Gastrocnemius medialis (tissue), 4 donors: ENCODE results near the gene HLA-DQA1. TPM values are rescaled to one million over a fixed set of nuclear protein-coding genes. Genes with fewer than 3 reads are reported as not detected.
"Not testable (repeated sequence)": the region's sequence is repeated elsewhere in the genome, so short reads cannot be mapped to it uniquely, and the experiment has no call there.

ENCODE experiments used
- ATAC-seq, 2 donors: fragments of 150-250 bp; one replicate each; pipeline ENCODE4 v1.9.1; 2016
- DNase-seq, 2 donors: peaks; one replicate each; pipeline ENCODE4 v3.0.0-alpha.2; 2019
- H3K27ac ChIP-seq, 4 donors: fragments of 200-600 bp; sonication (generic); 1 replicate in 1 of 4; 2 replicates in 3 of 4; pipeline ENCODE4 v1.5.1; 2016 to 2018; ENCODE audit warnings: mild to moderate bottlenecking in 2 of 4, moderate library complexity in 1 of 4
- H3K27me3 ChIP-seq, 3 donors: fragments of 200-600 bp; sonication (generic) in 2 of 3; 1 replicate in 1 of 3; 2 replicates in 2 of 3; pipeline versions ENCODE4 v1.5.1 to v1.6.0; 2016 to 2019; ENCODE audit warnings: mild to moderate bottlenecking in 1 of 3, moderate library complexity in 1 of 3
- H3K36me3 ChIP-seq, 2 donors: fragments of 200-600 bp; sonication (generic) in 1 of 2; one replicate each; pipeline ENCODE4 v1.5.1; 2017 to 2018
- H3K4me1 ChIP-seq, 2 donors: fragments of 200-600 bp; sonication (generic) in 1 of 2; one replicate each; pipeline ENCODE4 v1.5.1; 2016 to 2017; ENCODE audit warnings: mild to moderate bottlenecking in 2 of 2
- H3K4me3 ChIP-seq, 4 donors: fragments of 200-600 bp; sonication (generic) in 3 of 4; 1 replicate in 1 of 4; 2 replicates in 3 of 4; pipeline ENCODE4 v1.5.1; 2016 to 2019; ENCODE audit warnings: mild to moderate bottlenecking in 2 of 4
- H3K9me3 ChIP-seq, 3 donors: fragments of 200-600 bp; sonication (generic) in 2 of 3; 1 replicate in 1 of 3; 2 replicates in 2 of 3; pipeline ENCODE4 v1.5.1; 2016 to 2019
- CTCF ChIP-seq, 5 experiments: fragments of 450-650 bp in 3 of 5; fragments of 200-600 bp in 2 of 5; sonication (generic) in 2 of 5; IDR thresholded peaks in 4 of 5; conservative IDR thresholded peaks in 1 of 5; 1 replicate in 4 of 5; 2 replicates in 1 of 5; pipeline ENCODE4 v1.5.1; 2016 to 2019; ENCODE audit warnings: antibody characterized with exemption in 5 of 5, mild to moderate bottlenecking in 3 of 5, moderate library complexity in 3 of 5
- POLR2A ChIP-seq, 2 donors: fragments of 450-650 bp; IDR thresholded peaks; one replicate each; pipeline ENCODE4 v1.6.1; 2017; ENCODE audit warnings: antibody characterized with exemption in 2 of 2, mild to moderate bottlenecking in 2 of 2, moderate library complexity in 2 of 2
- in situ Hi-C, 4 donors: fragments of 200-750 bp; cut with MboI; loops; one replicate each; pipeline versions ENCODE4 v1.15.0 to v1.8.0; 2017; ENCODE audit warnings: low sequenced_read_pairs in 4 of 4
- intact Hi-C: fragments of 100-400 bp; cut with DNase I; formaldehyde crosslinking; loops from one replicate; pipeline ENCODE4 v1.15.1; 2023; ENCODE audit warnings: low total_unique reads
- total RNA-seq, 4 donors: library from RNA; depleted of rRNA; stranded (reverse); fragments of >200 nt; gene quantifications; one replicate each; pipeline versions ENCODE4 v1.1.0 to v1.2.3, GENCODE V29; 2016

HLA-DQA1 gene
- total RNA-seq, 4 donors from 2014 or later: 0.66 to 3.5 (median 1.5) TPM; not detected in 1

DNA sequence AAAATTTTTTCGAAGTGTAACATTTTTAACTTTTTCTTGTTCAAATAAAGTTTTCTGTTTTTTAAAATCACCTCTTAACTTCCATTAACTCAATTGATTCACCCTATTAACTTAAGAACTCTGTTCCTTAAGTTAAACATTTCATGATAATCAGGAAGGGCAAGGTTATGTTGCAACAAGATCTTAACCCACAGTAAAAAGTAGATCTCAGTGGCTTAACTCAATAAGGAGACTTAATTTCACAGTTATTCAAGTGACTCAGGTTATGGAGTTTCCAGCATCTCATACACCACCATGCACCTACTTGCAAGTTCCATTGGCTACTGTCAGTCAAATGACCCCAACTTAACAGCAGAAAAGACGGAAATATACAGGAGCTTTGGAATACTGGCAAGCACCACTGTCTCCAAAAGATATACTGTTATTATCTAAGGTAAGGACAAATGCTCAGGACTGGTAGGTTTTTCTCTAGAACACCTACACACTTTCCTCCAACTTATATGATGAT is 18.1 kb downstream of the HLA-DQA1 start:
- ATAC-seq (no peak), DNase-seq (no peak)
- Histone ChIP-seq H3K36me3 (no peaks in the 10 kb centered on the region), H3K27ac (no peak overlapping the region), H3K27me3 (no peaks in the 10 kb centered on the region), H3K4me3 (no peak overlapping the region), H3K9me3 (no peaks in the 10 kb centered on the region), H3K4me1 (no peaks in the 10 kb centered on the region)
- in situ Hi-C loops: no loop called here
- intact Hi-C loops: no loop called here
- TF ChIP-seq POLR2A (IDR thresholded peaks at IDR 0.05): no peak
- TF ChIP-seq CTCF (IDR thresholded peaks at IDR 0.05 in 4 of 5, conservative IDR thresholded peaks at IDR 0.05 in 1 of 5): no peak

DNA sequence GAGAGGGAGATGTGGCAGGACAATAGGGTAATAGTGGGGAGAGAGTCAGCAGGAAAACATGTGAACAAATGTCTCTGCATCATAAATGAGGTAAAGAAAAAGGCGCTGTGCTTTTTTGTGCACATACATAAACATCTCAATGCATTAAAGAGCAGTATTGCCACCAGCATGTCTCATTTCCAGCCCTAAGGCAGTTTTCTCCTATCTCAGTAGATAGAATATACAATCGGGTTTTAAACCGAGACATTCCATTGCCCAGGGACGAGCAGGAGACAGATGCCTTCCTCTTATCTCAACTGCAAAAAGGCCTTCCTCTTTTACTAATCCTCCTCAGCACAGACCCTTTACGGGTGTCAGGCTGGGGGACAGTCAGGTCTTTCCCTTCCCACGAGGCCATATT is 20.1 kb downstream of the HLA-DQA1 start:
- DNase-seq, in situ Hi-C loops, H3K27me3 ChIP-seq, H3K4me1 ChIP-seq, H3K4me3 ChIP-seq, H3K9me3 ChIP-seq, intact Hi-C loops, ATAC-seq, H3K27ac ChIP-seq, H3K36me3 ChIP-seq: not testable (repeated sequence)

DNA sequence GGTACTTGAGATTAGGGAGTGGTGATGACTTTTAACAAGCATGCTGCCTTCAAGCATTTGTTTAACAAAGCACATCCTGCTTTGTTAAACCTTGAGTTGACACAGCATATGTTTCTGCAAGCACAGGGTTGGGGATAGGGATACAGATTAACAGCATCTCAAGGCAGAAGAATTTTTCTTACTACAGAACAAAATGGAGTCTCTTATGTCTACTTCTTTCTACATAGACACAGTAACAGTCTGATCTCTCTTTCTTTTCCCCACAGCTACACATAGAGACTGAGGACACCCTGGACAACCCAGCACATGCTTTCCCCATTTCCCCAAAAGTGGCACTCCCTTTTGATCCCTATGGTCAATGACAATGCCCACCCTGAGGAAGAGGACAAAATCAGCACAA is 20.6 kb downstream of the HLA-DQA1 start:
- DNase-seq, H3K27me3 ChIP-seq, H3K4me3 ChIP-seq, H3K9me3 ChIP-seq, H3K36me3 ChIP-seq, in situ Hi-C loops, H3K4me1 ChIP-seq, H3K27ac ChIP-seq, ATAC-seq, intact Hi-C loops: not testable (repeated sequence)

- Histone ChIP-seq H3K4me3 (no peak overlapping the region), H3K4me1 (no peaks in the 10 kb centered on the region), H3K27ac (no peak overlapping the region), H3K27me3 (no peaks in the 10 kb centered on the region), H3K9me3 (no peaks in the 10 kb centered on the region), H3K36me3 (no peaks in the 10 kb centered on the region)
- in situ Hi-C loops: no loop called here
- intact Hi-C loops: no loop called here
- no peak for TF ChIP-seq CTCF (IDR thresholded peaks at IDR 0.05 in 4 of 5, conservative IDR thresholded peaks at IDR 0.05 in 1 of 5)
- no peak for TF ChIP-seq POLR2A (IDR thresholded peaks at IDR 0.05)
- no peak for ATAC-seq
- no peak for DNase-seq
These were observed 21.2 kb downstream of the HLA-DQA1 start for GRCh38 chr6:32658268-32658897.

DNA sequence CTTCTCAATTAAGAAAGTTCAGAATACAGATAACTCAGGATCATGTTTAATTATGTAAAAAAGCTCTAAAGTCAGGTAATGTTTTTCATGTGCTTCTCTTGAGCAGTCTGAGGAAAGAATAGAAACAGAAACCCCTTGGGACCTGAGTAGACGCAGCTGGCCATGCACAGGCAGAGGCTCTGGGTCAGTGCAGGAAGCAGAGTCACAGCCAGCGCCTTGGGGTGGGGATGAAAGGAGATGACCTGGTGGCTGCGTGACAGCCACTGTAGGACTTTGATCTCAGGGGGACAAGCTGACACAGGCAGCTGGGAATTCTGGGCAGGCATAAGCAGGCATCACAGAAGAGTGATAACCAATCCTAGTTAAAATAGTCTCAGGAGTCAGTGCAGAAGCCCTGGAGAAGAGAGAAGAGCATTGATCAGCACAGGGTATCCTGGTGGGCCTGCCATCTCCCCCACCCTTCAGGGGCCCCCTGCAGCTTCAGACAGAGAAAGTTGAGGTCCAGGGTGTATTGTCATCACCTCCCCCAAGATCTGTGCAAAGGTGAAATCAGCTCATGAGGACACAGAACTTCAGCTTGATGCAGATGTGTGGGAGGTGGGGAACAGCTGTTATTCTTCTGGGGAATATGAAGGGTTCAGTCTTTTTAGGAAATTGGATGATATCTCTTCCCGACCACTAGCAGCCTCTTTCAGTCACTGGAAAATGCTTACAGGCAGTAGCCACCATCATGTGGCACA is 22.8 kb downstream of the HLA-DQA1 start:
- no peaks in the 10 kb centered on the region for H3K9me3 ChIP-seq
- H3K4me3 ChIP-seq: no peak overlapping the region
- no peaks in the 10 kb centered on the region for H3K27me3 ChIP-seq
- intact Hi-C loops: no loop called here
- no peak for ATAC-seq
- no peak overlapping the region for H3K27ac ChIP-seq
- H3K36me3 ChIP-seq: no peaks in the 10 kb centered on the region
- TF ChIP-seq CTCF (IDR thresholded peaks at IDR 0.05 in 4 of 5, conservative IDR thresholded peaks at IDR 0.05 in 1 of 5) (no peak), POLR2A (IDR thresholded peaks at IDR 0.05) (no peak)
- no peak for DNase-seq
- in situ Hi-C loops: loop anchor here in 1 of 4 donors (5.0 kb wide), 1 partner anchor 102 kb away; the partner anchor contains the start of gene HLA-DQB2
- H3K4me1 ChIP-seq: no peaks in the 10 kb centered on the region
